Measurements from ENCODE around the gene TMEM151B.

DNA sequence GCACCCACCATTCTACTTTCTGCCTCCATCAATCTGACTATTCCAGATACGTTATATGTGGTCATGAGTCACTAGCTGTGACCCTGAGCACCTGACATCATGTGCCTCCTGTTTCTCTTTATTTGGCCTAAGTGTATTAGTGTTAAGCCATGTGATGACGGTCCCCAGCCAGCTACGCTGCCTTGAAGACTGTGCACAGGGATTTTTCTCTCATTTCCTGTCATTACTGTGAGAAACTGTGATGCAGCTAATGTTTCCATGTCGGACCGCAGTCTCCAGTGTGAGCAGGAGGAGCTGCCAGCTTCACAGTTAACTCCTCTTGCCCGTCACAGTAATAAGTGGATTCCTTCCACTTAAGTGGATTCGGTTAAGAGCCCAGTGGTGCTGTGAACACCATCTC is 62.3 kb downstream of the TMEM151B start:
- TF ChIP-seq RCOR1 (IDR thresholded peaks at IDR 0.05; ENCODE audit: borderline replicate concordance in 1 of 2, low read depth in 2 of 2, low read length in 2 of 2) = no peak
- TF ChIP-seq RAD21 (CRISPR knock-in tag; conservative IDR thresholded peaks at IDR 0.05 in 1 of 2, IDR thresholded peaks at IDR 0.05 in 1 of 2) = no peak
- no peak for TF ChIP-seq POLR2AphosphoS5 (IDR thresholded peaks at IDR 0.05; ENCODE audit: control insufficient read depth, insufficient read depth, low read depth, low read length)
- TF ChIP-seq XRCC4 (IDR thresholded peaks at IDR 0.05; ENCODE audit: extremely low read depth, insufficient read depth, insufficient read length) = no peak
- TF ChIP-seq, protein P1, sequence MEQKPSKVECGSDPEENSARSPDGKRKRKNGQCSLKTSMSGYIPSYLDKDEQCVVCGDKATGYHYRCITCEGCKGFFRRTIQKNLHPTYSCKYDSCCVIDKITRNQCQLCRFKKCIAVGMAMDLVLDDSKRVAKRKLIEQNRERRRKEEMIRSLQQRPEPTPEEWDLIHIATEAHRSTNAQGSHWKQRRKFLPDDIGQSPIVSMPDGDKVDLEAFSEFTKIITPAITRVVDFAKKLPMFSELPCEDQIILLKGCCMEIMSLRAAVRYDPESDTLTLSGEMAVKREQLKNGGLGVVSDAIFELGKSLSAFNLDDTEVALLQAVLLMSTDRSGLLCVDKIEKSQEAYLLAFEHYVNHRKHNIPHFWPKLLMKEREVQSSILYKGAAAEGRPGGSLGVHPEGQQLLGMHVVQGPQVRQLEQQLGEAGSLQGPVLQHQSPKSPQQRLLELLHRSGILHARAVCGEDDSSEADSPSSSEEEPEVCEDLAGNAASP (IDR thresholded peaks at IDR 0.05) = no peak
- no peak for TF ChIP-seq THRAP3 (IDR thresholded peaks at IDR 0.05; ENCODE audit: borderline replicate concordance)
- no peak for TF ChIP-seq NR2F6 (CRISPR knock-in tag; IDR thresholded peaks at IDR 0.05)
- TF ChIP-seq, protein P2, sequence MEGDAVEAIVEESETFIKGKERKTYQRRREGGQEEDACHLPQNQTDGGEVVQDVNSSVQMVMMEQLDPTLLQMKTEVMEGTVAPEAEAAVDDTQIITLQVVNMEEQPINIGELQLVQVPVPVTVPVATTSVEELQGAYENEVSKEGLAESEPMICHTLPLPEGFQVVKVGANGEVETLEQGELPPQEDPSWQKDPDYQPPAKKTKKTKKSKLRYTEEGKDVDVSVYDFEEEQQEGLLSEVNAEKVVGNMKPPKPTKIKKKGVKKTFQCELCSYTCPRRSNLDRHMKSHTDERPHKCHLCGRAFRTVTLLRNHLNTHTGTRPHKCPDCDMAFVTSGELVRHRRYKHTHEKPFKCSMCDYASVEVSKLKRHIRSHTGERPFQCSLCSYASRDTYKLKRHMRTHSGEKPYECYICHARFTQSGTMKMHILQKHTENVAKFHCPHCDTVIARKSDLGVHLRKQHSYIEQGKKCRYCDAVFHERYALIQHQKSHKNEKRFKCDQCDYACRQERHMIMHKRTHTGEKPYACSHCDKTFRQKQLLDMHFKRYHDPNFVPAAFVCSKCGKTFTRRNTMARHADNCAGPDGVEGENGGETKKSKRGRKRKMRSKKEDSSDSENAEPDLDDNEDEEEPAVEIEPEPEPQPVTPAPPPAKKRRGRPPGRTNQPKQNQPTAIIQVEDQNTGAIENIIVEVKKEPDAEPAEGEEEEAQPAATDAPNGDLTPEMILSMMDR (IDR thresholded peaks at IDR 0.05 in 2 of 3, conservative IDR thresholded peaks at IDR 0.05 in 1 of 3; ENCODE audit: insufficient read depth in 2 of 3, low read depth in 1 of 3, low read length in 3 of 3) = no peak
- TF ChIP-seq, protein P3, sequence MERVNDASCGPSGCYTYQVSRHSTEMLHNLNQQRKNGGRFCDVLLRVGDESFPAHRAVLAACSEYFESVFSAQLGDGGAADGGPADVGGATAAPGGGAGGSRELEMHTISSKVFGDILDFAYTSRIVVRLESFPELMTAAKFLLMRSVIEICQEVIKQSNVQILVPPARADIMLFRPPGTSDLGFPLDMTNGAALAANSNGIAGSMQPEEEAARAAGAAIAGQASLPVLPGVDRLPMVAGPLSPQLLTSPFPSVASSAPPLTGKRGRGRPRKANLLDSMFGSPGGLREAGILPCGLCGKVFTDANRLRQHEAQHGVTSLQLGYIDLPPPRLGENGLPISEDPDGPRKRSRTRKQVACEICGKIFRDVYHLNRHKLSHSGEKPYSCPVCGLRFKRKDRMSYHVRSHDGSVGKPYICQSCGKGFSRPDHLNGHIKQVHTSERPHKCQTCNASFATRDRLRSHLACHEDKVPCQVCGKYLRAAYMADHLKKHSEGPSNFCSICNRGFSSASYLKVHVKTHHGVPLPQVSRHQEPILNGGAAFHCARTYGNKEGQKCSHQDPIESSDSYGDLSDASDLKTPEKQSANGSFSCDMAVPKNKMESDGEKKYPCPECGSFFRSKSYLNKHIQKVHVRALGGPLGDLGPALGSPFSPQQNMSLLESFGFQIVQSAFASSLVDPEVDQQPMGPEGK (CRISPR knock-in tag; IDR thresholded peaks at IDR 0.05; ENCODE audit: borderline replicate concordance) = no peak
- TF ChIP-seq, protein P4, sequence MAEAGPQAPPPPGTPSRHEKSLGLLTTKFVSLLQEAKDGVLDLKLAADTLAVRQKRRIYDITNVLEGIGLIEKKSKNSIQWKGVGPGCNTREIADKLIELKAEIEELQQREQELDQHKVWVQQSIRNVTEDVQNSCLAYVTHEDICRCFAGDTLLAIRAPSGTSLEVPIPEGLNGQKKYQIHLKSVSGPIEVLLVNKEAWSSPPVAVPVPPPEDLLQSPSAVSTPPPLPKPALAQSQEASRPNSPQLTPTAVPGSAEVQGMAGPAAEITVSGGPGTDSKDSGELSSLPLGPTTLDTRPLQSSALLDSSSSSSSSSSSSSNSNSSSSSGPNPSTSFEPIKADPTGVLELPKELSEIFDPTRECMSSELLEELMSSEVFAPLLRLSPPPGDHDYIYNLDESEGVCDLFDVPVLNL (CRISPR knock-in tag; IDR thresholded peaks at IDR 0.05; ENCODE audit: low read depth) = no peak
- TF ChIP-seq NFXL1 (CRISPR knock-in tag; IDR thresholded peaks at IDR 0.05) = no peak

All from K562 (cell line).